IMR-90 (cell line): Measurements from ENCODE around the gene EBF3. TPM values are rescaled to one million over a fixed set of nuclear protein-coding genes. Genes with fewer than 3 reads are reported as not detected.

Experiments
- ATAC-seq: fragments of 200-7000 bp; cut with Tn5 transposase; 2 replicates; pipeline ENCODE4 v1.9.1; 2020; ENCODE audit warnings: low read depth, mild to moderate bottlenecking, moderate library complexity
- BruUV-seq: library from RNA; stranded (reverse); fragments of 400-500 nt; replicated peaks from 2 replicates; lab custom pipeline; 2021; lab: Mats Ljungman, UMichigan
- CTCF ChIA-PET: fragments of 300-600 bp; formaldehyde crosslinking; extraction: SDS; loops from one replicate; lab custom pipeline; 2021; ENCODE audit warnings: antibody characterized with exemption; lab: Yijun Ruan, JAX
- POLR2A ChIA-PET: fragments of 300-600 bp; sonication (Branson Sonifier 250); formaldehyde crosslinking; loops from one replicate; lab custom pipeline; 2022; ENCODE audit warnings: antibody characterized with exemption; ENCODE audit not compliant: unreplicated experiment; lab: Charles Lee
- DNase-seq: peaks from one replicate; pipeline ENCODE4 v3.0.0; 2013
- H2AFZ ChIP-seq: replicated peaks from 2 replicates; pipeline ENCODE3; 2013; ENCODE audit warnings: low read length, mild to moderate bottlenecking; ENCODE audit not compliant: poor library complexity
- H2AK5ac ChIP-seq: 2 replicates; pipeline ENCODE4 v1.6.1; 2013; ENCODE audit warnings: low read depth, low read length, inconsistent platforms
- H2AK9ac ChIP-seq: replicated peaks from 2 replicates; pipeline ENCODE3; 2013; ENCODE audit warnings: mild to moderate bottlenecking, low read depth, low read length, moderate library complexity; ENCODE audit not compliant: poor library complexity
- H2BK120ac ChIP-seq: 2 replicates; pipeline ENCODE4 v1.6.1; 2013; ENCODE audit warnings: low read depth, low read length, inconsistent platforms
- H2BK15ac ChIP-seq: 3 replicates; pipeline ENCODE4 v1.6.1; 2013; ENCODE audit warnings: low read depth, low read length, inconsistent platforms
- H2BK20ac ChIP-seq: 2 replicates; pipeline ENCODE4 v1.6.1; 2013; ENCODE audit warnings: low read depth, mild to moderate bottlenecking, inconsistent platforms, low read length, moderate library complexity
- H2BK5ac ChIP-seq: 2 replicates; pipeline ENCODE4 v1.6.1; 2013; ENCODE audit warnings: mild to moderate bottlenecking, low read depth, low read length, inconsistent platforms; ENCODE audit not compliant: poor library complexity, severe bottlenecking
- H3K14ac ChIP-seq: replicated peaks from 2 replicates; pipeline ENCODE4 v1.6.1; 2013; ENCODE audit warnings: low read depth, low read length, inconsistent platforms
- H3K18ac ChIP-seq: 2 replicates; pipeline ENCODE4 v1.6.1; 2013; ENCODE audit warnings: low read depth, low read length, control low read depth
- H3K23ac ChIP-seq: 2 replicates; pipeline ENCODE4 v1.6.1; 2013; ENCODE audit warnings: low read depth, low read length, inconsistent platforms
- H3K27ac ChIP-seq: 2 replicates; pipeline ENCODE4 v1.5.1; 2013; ENCODE audit warnings: mild to moderate bottlenecking, control low read depth, low read length; ENCODE audit not compliant: insufficient read depth
- H3K27me3 ChIP-seq: 2 replicates; pipeline ENCODE4 v1.6.1; 2013; ENCODE audit warnings: low read length; ENCODE audit not compliant: control insufficient read depth, insufficient read depth
- H3K36me3 ChIP-seq: 2 replicates; pipeline ENCODE4 v1.6.1; 2013; ENCODE audit warnings: low read length, mixed read lengths; ENCODE audit not compliant: control insufficient read depth, insufficient read depth
- H3K4ac ChIP-seq: 2 replicates; pipeline ENCODE4 v1.6.1; 2013; ENCODE audit warnings: low read depth, low read length, inconsistent platforms
- H3K4me1 ChIP-seq: 2 replicates; pipeline ENCODE4 v1.6.1; 2013; ENCODE audit warnings: low read length, mixed read lengths; ENCODE audit not compliant: control insufficient read depth, insufficient read depth
- H3K4me2 ChIP-seq: 2 replicates; pipeline ENCODE4 v1.6.1; 2013; ENCODE audit warnings: low read depth, mild to moderate bottlenecking, control low read depth, low read length, moderate library complexity
- H3K4me3 ChIP-seq: 2 replicates; pipeline ENCODE4 v1.5.1; 2013; ENCODE audit warnings: low read depth, mild to moderate bottlenecking, control low read depth, low read length, moderate library complexity; ENCODE audit not compliant: insufficient read depth
- H3K56ac ChIP-seq: 2 replicates; pipeline ENCODE4 v1.6.1; 2013; ENCODE audit warnings: low read length, inconsistent platforms; ENCODE audit not compliant: insufficient read depth; ENCODE audit errors: extremely low read depth
- H3K79me1 ChIP-seq, 2 experiments: 2 replicates each; pipeline ENCODE4 v1.6.1; 2013; ENCODE audit warnings: low read length in 2 of 2, inconsistent platforms in 1 of 2, low read depth in 1 of 2
- H3K9ac ChIP-seq: 2 replicates; pipeline ENCODE4 v1.6.1; 2013; ENCODE audit warnings: low read depth, low read length, control low read depth
- H3K9me1 ChIP-seq: 2 replicates; pipeline ENCODE4 v1.6.1; 2013; ENCODE audit warnings: low read length, inconsistent platforms; ENCODE audit not compliant: insufficient read depth
- H3K9me3 ChIP-seq: 2 replicates; pipeline ENCODE4 v1.6.1; 2013; ENCODE audit warnings: low read length; ENCODE audit not compliant: control insufficient read depth, insufficient read depth
- H4K20me1 ChIP-seq: 2 replicates; pipeline ENCODE4 v1.6.1; 2013; ENCODE audit warnings: low read length, inconsistent platforms; ENCODE audit not compliant: insufficient read depth
- H4K5ac ChIP-seq: 2 replicates; pipeline ENCODE4 v1.6.1; 2013; ENCODE audit warnings: mild to moderate bottlenecking, low read depth, low read length, control low read depth
- H4K8ac ChIP-seq, 2 experiments: 2 replicates each; pipeline ENCODE4 v1.6.1; 2013; ENCODE audit warnings: low read depth in 2 of 2, low read length in 2 of 2, control low read depth in 1 of 2, inconsistent platforms in 1 of 2
- H4K91ac ChIP-seq: 2 replicates; pipeline ENCODE4 v1.6.1; 2013; ENCODE audit warnings: low read depth, low read length, inconsistent platforms; ENCODE audit not compliant: insufficient read depth
- BHLHE40 ChIP-seq: fragments of 150-350 bp; IDR thresholded peaks from 2 replicates; pipeline ENCODE4 v1.6.1; 2016; ENCODE audit warnings: mild to moderate bottlenecking, low read depth, low read length
- MAZ ChIP-seq: IDR thresholded peaks from 2 replicates; pipeline ENCODE4 v1.6.1; 2012; ENCODE audit warnings: low read depth, mild to moderate bottlenecking, low read length, improper control_type of control experiment, moderate library complexity, borderline replicate concordance
- RCOR1 ChIP-seq: IDR thresholded peaks from 2 replicates; pipeline ENCODE4 v1.6.1; 2012; ENCODE audit warnings: mild to moderate bottlenecking, low read length, improper control_type of control experiment; ENCODE audit not compliant: insufficient replicate concordance
- RFX5 ChIP-seq: IDR thresholded peaks from 2 replicates; pipeline ENCODE4 v1.8.0; 2012; ENCODE audit warnings: low read depth, mild to moderate bottlenecking, low read length, moderate library complexity
- WGBS, 2 experiments: methylation state at CpG; one replicate each; pipeline versions ENCODE4 v1.1.5 to v1.1.7; 2013; ENCODE audit warnings: missing lambda C conversion rate in 2 of 2; ENCODE audit not compliant: insufficient read length in 1 of 2; ENCODE audit errors: extremely low coverage in 2 of 2; 5-methylcytosine and 5-hydroxymethylcytosine counted together
- dilution Hi-C: fragments of 300-500 bp; cut with HindIII; formaldehyde crosslinking; loops from one replicate; pipeline ENCODE4 v1.14.3; 2018; ENCODE audit warnings: low sequenced_read_pairs; ENCODE audit not compliant: unreplicated experiment
- in situ Hi-C: fragments of 300-500 bp; cut with MboI; formaldehyde crosslinking; loops from 3 replicates; pipeline ENCODE4 v1.14.3; 2019; ENCODE audit warnings: low sequenced_read_pairs, inconsistent platforms, mixed read lengths
- intact Hi-C: fragments of 100-400 bp; cut with micrococcal nuclease; formaldehyde crosslinking; loops from 2 replicates; pipeline ENCODE4 v1.10.0; 2022
- polyA plus RNA-seq, 3 experiments: library from polyadenylated mRNA; depleted of rRNA; stranded (reverse); fragments of >200 nt; gene quantifications; 2 replicates each; pipeline ENCODE4 v1.2.3, GENCODE V29; 2012; ENCODE audit warnings: low replicate concordance in 1 of 3
- total RNA-seq: library from RNA; depleted of rRNA; stranded (reverse); fragments of >200 nt; gene quantifications from 2 replicates; pipeline ENCODE4 v1.2.3, GENCODE V29; 2012

Gene EBF3
- total and polyA plus RNA-seq, 2 of the 4 experiments (the other 2 are of a cell fraction): 0.36 to 0.70 TPM

DNA sequence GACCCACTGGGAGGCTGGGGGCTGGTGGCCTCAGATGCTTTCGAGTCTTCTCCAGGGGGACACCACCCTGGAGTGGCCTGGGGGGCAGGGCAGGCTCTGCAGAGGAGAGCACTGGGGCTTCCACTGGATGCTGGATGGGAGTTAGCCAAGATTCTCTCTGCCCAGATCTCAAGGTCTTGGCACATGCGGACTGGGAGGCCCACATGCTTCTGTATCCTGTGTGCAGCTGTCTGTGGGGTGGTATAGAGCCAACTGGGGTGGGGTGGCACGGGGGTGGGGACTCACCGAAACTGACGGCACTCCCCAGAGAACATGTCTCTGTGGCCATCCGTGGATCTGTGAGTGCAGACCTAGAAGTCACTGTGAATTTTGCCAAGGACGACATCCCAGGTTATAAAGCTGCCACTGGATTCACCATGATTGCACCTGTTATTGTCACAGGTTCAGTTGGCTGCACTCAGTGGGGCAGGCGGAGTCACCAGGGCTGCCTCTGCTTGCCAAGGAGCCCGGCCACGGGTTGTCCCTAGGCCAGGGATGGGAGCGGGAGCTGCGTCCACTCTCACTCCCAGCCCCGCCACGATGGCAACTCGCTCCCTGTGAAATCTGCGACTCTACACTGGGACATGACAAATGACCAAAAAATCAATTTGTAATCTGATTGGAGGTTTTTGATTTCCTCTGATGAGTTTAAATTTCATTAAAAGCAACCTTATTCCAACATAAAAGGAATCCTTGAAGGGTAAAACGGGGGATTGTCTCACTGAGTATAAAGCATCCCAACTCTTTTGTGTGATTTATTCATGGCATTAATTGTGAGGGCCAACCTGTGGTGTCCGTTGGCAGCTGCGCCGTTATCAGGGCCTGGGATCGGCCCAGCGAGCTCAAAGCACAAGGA is 131.3 kb downstream of the EBF3 start:
- no peak overlapping the region for H3K27ac ChIP-seq
- intact Hi-C loops (no loop called here), dilution Hi-C loops (no loop called here), in situ Hi-C loops (no loop called here)
- no peaks in the 10 kb centered on the region for H3K36me3 ChIP-seq
- no peaks in the 10 kb centered on the region for H3K27me3 ChIP-seq
- H4K8ac ChIP-seq: no peak overlapping the region
- H3K4me3 ChIP-seq: no peak overlapping the region
- no peak overlapping the region for H3K14ac ChIP-seq
- DNase-seq (no peak), ATAC-seq (no peak)
- H4K20me1 ChIP-seq: no peaks in the 10 kb centered on the region
- no peak overlapping the region for H3K56ac ChIP-seq
- H3K9ac ChIP-seq: no peak overlapping the region
- POLR2A ChIA-PET: no interaction called here
- H2AK9ac ChIP-seq: no peak overlapping the region
- H3K9me1 ChIP-seq: no peaks in the 10 kb centered on the region
- H3K18ac ChIP-seq: no peak overlapping the region
- WGBS, 2 experiments: 51% methylated on average over 6 of the region's 22 CpGs; no CpG with 5 or more reads in 1 of the 2 experiments
- no peak overlapping the region for H4K91ac ChIP-seq
- peaks cover 10% of the 10 kb centered on the region for H3K9me3 ChIP-seq
- no peak for TF ChIP-seq RCOR1
- TF ChIP-seq MAZ: no peak
- no peak for TF ChIP-seq RFX5
- no peak for TF ChIP-seq BHLHE40
- H4K5ac ChIP-seq: no peak overlapping the region
- H2BK120ac ChIP-seq: no peak overlapping the region
- H2AK5ac ChIP-seq: no peak overlapping the region
- CTCF ChIA-PET: no interaction called here
- no peak overlapping the region for H2BK20ac ChIP-seq
- H3K4me1 ChIP-seq: no peaks in the 10 kb centered on the region
- H2BK5ac ChIP-seq: no peak overlapping the region
- H2AFZ ChIP-seq: no peak overlapping the region
- BruUV-seq: no TSS peak
- no peak overlapping the region for H3K4ac ChIP-seq
- H3K79me1 ChIP-seq: no peaks in the 10 kb centered on the region
- no peak overlapping the region for H3K4me2 ChIP-seq
- H3K23ac ChIP-seq: no peak overlapping the region
- H2BK15ac ChIP-seq: no peak overlapping the region
